ENCODE measurements around the gene PLA2G2C. TPM values are rescaled to one million over a fixed set of nuclear protein-coding genes. Genes with fewer than 3 reads are reported as not detected.

PLA2G2C gene
- polyA plus RNA-seq, 3 donors = 0.15 TPM; not detected in 2

- no peak for DNase-seq (ENCODE audit: low read depth in 3 of 3, low spot score in 2 of 3)
These were observed 940 bp upstream of the PLA2G2C start for GRCh38 chr1:20187103-20187812.

DNA sequence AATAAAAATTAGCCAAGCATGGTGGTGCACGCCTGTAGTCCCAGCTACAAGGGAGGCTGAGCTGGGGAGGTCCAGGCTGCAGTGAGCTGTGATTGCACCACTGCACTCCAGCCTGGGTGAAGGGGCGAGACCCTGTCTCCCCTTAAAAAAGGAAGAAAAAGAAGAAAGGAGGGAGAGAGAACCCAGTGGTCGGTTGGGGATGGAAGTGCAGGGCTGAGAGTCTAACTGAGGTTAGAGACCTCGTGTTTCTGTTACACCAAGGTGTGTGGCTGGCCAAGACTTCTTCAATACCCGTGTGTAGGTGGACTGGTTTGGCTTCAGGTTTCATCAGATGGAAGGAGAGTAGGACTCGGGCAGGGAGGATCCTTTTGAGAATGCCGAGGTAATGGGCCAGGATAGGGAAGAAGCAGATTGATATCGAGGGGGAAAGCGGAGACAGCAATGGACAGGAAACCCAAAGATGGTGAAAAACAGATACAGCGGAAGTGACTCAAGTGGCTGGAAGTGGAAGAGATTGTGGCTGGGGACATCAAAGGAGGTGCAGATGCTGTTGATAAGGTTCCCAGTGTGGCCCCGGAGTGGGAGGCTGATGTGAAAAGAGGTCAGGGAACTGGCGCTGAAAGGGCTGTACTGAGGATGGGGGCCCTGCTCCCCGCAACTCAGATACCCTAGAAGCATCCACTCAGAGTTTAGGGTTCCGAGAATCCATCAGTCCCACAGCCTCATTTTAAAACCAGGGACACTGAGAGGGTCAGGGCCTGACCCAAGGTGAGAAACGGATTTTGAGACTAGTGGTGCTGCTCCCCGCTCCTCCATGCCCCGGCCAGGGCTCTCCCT is 1.1 kb downstream of the PLA2G2C start:
- no peak for DNase-seq (ENCODE audit: low read depth in 3 of 3, low spot score in 2 of 3)

GRCh38 chr1:20184481-20184900 is 1.8 kb downstream of the PLA2G2C start:
- DNase-seq (ENCODE audit: low read depth in 3 of 3, low spot score in 2 of 3) = no peak

GRCh38 chr1:20183616-20184271 is 2.6 kb downstream of the PLA2G2C start:
- DNase-seq (ENCODE audit: low read depth in 3 of 3, low spot score in 2 of 3) = no peak

- no peak for DNase-seq (ENCODE audit: low read depth in 3 of 3, low spot score in 2 of 3)
These were observed 3.3 kb downstream of the PLA2G2C start for GRCh38 chr1:20183035-20183434.

GRCh38 chr1:20182415-20182814 is 3.9 kb downstream of the PLA2G2C start:
- DNase-seq (ENCODE audit: low read depth in 3 of 3, low spot score in 2 of 3) = no peak

GRCh38 chr1:20180844-20181207 is 5.5 kb downstream of the PLA2G2C start:
- DNase-seq (ENCODE audit: low read depth in 3 of 3, low spot score in 2 of 3) = no peak

DNA sequence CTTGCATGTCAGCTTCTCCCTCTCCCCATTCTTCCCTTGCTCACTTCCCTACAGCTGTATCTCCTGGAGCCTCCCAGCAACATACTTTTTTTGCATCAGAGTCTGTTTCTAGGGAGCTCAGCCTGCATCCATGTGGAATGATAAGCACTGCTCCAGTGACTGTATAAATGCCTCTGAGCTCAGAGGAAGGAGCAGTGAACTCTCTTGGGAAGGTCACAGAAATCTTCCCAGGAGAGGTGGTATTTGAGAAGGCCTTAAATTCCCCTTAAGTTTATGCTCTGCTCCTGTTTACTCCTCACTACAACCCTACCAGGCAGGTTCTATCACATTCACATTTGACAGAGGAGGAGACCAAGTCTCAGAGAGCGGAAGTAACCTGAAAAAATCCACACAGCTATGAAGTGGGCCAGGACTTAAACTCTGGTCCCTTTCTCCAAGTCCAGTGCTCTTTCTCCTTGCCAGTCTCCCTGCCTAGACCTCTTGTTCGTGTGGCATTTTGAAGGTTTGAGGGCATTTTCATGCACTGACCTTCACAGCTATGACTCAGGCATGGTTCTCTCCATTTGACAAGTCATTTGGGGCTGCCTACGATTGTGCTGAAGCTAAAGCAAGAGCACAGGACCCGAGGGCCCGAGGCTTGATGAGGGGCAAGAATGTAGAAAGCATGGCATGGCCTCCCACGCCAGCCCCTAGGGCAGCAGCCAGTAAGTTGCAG is 6.0 kb downstream of the PLA2G2C start:
- no peak for DNase-seq (ENCODE audit: low read depth in 3 of 3, low spot score in 2 of 3)

GRCh38 chr1:20179371-20180128 is 6.8 kb downstream of the PLA2G2C start:
- DNase-seq (ENCODE audit: low read depth in 3 of 3, low spot score in 2 of 3) = no peak

DNA sequence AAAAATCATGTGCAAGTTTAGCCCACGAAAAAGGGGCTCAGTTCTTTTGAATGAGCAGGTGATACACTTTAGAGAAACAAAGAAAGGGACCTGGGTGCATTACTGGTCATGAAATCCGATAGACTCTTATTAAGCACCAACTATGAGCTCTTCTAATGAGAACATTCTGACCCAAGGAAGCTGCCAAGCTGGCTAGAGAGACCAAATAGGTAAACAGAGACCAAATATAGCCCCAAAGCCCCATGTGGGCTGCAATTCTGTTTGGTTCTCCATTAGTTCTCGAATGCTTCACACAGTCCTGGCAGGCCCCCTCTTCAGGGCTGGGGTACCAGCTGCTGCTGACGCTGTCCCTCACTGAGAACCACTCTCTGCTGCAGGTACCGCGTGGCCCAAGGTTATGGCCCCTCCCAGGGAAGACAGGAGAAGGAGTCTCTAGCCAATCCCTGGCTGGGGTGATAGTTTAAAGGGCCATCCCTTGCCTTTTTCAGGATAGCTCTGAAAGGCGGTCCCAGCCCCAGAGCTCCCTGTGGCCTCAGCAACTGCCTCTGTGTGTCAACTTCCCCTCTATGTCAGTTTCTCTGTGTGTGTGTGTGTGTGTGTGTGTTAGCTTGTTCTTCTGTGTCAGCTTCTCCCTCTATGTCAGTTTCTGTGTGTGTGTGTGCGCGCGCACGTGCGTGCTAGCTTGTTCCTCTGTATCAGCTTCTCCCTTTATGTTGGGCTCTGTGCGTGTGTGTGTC is 7.5 kb downstream of the PLA2G2C start:
- no peak for DNase-seq (ENCODE audit: low read depth in 3 of 3, low spot score in 2 of 3)

- DNase-seq (ENCODE audit: low read depth in 3 of 3, low spot score in 2 of 3) = no peak
These were observed 11.2 kb downstream of the PLA2G2C start for GRCh38 chr1:20174937-20175666.

DNA sequence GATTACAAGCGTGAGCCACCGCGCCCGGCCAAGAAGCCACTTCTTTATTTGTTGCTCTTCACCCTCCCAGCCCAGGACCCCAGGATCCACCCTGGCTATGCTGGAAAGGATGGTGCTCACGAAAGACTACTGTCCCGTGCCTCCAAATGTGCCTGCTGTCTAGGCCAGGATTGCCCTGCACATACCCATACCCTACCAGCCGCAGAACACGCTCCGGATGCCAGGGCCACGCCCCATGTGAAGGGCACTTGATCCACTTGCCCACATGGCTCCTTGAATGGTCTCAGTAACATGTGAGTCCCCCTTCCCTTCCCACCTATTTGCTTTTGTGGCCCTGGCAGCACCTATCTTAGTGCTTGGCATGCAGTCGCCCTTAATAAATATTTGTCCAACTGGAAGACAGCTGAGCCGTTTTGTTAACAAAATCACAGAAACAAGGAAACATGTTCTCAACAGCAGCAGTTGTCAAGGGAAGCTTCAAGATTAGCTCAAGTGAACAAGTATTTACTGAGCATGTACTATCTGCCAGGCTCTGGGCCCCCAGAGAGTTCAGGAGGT is 14.2 kb downstream of the PLA2G2C start:
- DNase-seq (ENCODE audit: low read depth in 3 of 3, low spot score in 2 of 3) = no peak

GRCh38 chr1:20169932-20170331 is 16.4 kb downstream of the PLA2G2C start:
- no peak for DNase-seq (ENCODE audit: low read depth in 3 of 3, low spot score in 2 of 3)

DNA sequence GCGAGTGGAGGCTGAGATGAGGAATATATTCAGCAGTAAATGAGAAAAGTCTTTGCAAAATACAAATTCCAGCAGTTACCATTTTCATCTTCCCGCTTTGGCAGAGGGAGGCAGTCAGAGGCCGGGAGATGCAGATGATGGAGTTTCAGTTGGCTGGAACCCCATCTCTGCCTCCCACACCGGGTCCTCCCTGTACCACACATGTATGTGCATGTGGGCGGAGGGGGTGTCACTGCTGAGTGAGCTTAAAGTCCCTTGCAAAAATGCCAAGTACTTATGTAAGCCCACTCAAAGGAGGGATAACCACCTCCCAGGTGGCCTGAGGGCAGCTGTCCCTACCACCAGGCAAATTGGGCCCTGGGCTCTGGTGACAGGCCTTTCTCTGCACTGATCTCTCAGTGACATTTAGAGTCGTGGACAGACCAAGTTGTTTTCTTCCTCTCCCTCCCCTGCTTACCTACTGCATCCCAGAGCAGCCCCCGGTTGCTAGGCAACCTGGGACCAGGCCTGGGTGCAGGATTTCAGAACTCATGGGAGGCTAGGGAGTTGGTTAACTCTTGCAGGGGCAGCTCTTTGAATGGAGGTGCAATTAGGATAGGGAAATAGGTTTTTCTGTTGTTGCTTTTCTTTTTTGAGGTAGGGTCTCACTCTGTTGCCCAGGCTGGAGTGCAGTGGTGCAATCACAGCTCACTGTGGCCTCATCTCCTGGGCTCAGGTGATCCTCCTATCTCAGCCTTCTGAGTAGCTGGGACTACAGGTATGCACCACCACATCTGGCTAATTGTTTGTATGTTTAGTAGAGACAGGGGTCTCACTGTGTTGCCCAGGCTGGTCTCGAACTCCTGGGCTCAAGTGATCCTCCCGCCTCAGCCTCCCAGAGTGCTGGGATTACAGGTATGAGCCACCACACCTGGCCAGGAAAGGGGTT is 17.5 kb downstream of the PLA2G2C start:
- no peak for DNase-seq (ENCODE audit: low read depth in 3 of 3, low spot score in 2 of 3)

DNA sequence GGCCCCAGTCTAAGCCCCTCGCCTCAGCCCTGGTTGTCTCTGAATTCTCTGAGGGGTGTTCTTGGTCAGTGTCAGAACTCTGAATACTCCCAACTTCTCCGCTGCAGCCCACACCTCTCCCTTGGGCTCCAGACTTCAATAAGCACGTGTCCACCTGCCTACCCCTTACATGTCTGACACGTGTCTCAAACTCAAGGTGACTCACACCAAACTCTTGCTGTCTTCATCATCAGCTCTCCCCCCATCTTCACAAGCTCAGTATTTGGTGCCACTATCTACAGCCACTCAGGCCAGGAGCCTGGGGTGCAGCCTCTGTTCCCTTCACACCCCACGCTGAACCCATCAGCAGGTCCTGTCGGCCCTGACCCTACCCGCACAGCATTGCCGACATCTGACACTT is 19.2 kb downstream of the PLA2G2C start:
- no peak for DNase-seq (ENCODE audit: low read depth in 3 of 3, low spot score in 2 of 3)

DNA sequence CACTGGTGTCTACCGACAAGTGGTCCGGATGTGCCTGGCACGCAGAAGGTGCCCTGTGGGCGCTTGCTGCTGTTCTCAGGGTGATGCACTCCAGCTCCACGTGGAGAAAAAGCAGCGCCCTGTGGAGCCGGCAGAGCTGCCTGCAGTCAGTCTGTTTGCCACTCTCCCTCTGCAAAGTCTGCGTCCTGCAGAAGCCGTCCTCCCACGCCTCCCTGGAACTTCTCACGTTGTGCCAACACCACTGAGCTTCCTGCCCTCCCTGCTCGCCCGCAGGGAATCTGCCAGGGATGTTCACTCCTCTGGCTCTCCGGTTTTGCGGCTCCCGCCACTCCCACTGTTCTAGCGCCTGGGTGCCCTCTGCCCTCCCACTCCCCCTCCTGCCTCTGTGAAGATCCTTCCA is 20.3 kb downstream of the PLA2G2C start:
- no peak for DNase-seq (ENCODE audit: low read depth in 3 of 3, low spot score in 2 of 3)

DNA sequence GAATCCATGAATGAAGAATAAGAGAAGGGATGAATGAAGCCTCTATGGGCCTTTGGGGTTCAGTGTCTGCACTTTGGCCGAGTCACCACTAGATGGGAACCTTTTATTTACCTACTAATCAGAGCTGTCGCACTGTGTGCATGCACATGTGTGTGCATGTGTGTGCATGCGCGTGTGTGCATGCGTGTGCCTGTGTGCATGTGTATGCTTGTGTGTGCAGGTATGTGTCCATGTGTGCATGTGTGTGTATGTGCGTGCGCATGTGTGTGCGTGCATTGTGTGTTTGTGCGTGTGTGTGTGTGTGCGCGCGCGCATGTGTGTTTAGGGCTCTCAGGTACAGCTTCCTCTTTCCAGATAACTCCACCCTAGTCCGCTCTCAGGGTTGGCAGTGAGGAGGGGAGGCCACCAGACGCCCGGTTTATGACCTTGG is 20.8 kb downstream of the PLA2G2C start:
- no peak for DNase-seq (ENCODE audit: low read depth in 3 of 3, low spot score in 2 of 3)
